ELR (cell line): ENCODE measurements around the gene ANKIB1.
A peak's percentile ranks its signal among the peaks of the same experiment; 100 is the strongest.

ENCODE experiments used
- DNase-seq: peaks from one replicate; pipeline ENCODE4 v3.0.0-alpha.2; 2015; ENCODE audit warnings: low read depth

ANKIB1 gene, protein sequence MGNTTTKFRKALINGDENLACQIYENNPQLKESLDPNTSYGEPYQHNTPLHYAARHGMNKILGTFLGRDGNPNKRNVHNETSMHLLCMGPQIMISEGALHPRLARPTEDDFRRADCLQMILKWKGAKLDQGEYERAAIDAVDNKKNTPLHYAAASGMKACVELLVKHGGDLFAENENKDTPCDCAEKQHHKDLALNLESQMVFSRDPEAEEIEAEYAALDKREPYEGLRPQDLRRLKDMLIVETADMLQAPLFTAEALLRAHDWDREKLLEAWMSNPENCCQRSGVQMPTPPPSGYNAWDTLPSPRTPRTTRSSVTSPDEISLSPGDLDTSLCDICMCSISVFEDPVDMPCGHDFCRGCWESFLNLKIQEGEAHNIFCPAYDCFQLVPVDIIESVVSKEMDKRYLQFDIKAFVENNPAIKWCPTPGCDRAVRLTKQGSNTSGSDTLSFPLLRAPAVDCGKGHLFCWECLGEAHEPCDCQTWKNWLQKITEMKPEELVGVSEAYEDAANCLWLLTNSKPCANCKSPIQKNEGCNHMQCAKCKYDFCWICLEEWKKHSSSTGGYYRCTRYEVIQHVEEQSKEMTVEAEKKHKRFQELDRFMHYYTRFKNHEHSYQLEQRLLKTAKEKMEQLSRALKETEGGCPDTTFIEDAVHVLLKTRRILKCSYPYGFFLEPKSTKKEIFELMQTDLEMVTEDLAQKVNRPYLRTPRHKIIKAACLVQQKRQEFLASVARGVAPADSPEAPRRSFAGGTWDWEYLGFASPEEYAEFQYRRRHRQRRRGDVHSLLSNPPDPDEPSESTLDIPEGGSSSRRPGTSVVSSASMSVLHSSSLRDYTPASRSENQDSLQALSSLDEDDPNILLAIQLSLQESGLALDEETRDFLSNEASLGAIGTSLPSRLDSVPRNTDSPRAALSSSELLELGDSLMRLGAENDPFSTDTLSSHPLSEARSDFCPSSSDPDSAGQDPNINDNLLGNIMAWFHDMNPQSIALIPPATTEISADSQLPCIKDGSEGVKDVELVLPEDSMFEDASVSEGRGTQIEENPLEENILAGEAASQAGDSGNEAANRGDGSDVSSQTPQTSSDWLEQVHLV

GRCh38 chr7:92245487-92246359 lies at the start of gene ANKIB1, which contains the start of gene KRIT1:
Gene ANKIB1, plus strand, starts transcription at chr7:92245974. Its CDS starts 49,005 bp downstream, at chr7:92294979.
Gene KRIT1, minus strand, starts transcription at chr7:92245914. Its CDS starts 3,779 bp downstream, at chr7:92242135.
- DNase-seq, result peak; percentile 86

- DNase-seq, result no peak
These were observed 45.0 kb upstream of the ANKIB1 start for GRCh38 chr7:92200791-92201190.

GRCh38 chr7:92205987-92206386 lies 39.8 kb upstream of the ANKIB1 start:
- DNase-seq, result no peak

GRCh38 chr7:92206672-92207071 lies 39.1 kb upstream of the ANKIB1 start:
- DNase-seq, result no peak

DNA sequence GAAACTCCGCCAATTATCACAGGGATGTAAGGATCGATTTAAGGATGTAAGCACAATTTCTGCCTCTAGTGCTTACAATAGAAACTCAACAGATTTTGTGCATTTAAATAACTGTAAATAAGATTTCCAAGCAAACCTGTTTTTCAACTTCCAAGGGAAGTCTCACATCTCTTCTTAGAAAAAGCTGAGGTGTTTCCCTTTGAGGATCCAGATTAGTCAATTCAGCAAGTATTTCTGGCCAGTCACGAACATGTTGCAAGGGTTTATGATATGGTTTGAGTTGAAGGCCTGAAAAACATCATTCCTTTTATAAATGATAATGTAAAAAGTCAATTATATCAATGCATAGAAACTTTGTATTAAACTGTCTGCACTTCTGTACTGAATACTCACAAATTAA lies 24.0 kb upstream of the ANKIB1 start:
- DNase-seq, result no peak

- DNase-seq, result no peak
These were observed 18.8 kb upstream of the ANKIB1 start for GRCh38 chr7:92226981-92227380.

GRCh38 chr7:92228100-92228499 lies 17.7 kb upstream of the ANKIB1 start:
- no peak for DNase-seq

DNA sequence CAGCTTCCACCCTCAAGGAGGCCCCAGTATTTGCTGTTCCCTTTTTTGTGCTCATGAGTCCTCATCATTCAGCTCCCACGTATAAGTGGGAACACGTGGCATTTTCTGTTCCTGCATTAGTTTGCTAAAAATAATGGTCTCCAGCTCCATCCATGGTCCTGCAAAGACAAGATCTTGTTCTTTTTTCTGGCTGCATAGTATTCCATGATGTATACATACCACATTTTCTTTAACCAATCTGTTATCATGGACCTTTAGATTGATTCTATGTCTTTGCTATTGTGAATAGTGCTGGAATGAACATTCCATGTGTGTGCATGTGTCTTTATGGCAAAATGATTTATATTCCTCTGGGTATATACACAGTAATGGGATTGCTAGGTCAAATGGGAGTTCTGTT lies 17.0 kb upstream of the ANKIB1 start:
- DNase-seq, result no peak

GRCh38 chr7:92230547-92230946 lies 15.2 kb upstream of the ANKIB1 start:
- no peak for DNase-seq

- DNase-seq, result no peak
These were observed 2.8 kb upstream of the ANKIB1 start for GRCh38 chr7:92242972-92243371.

- DNase-seq, result peak; percentile 8
These were observed 827 bp upstream of the ANKIB1 start for GRCh38 chr7:92244808-92245486.

GRCh38 chr7:92246360-92247101 lies 757 bp downstream of the ANKIB1 start:
- peak; percentile 39 for DNase-seq

DNA sequence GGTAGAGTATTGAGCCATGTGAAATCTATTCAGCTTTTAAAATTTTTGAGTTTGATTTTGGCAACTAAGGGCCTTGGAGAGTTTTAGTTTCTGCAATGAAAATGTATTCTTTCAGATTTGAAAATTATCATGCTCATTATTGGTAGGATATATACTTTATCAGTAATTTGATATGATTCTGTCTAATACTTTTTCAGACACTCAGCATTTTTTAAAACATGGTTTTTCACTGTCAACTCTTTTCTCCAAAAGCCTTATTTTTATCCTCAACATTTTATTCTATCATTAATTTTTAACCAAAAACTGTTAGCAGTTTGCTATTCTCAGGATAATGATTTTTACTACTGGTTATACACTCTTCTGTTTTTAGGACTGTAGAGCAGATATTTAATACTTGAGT lies 4.8 kb downstream of the ANKIB1 start:
- no peak for DNase-seq

DNA sequence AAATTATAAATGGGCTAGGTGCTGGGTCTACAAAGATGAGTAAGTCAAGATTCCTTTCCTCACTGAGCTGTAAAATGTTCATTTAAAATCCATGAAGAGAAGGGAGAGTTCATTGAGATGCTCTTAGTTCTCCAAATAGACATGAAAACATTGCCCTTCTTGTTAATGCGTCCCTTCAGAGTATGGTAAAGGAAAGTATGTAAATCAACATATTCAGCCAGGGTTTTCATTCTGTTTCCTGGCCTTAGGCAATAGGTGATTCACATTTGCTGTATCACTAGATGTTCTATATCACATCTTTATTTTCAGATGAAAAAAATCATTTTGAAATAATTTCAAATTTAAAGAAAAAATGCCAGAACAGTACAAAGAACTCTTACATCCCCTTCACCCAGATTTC lies 5.4 kb downstream of the ANKIB1 start:
- DNase-seq, result peak; percentile 40

GRCh38 chr7:92253251-92253650 lies 7.5 kb downstream of the ANKIB1 start:
- DNase-seq, result no peak

DNA sequence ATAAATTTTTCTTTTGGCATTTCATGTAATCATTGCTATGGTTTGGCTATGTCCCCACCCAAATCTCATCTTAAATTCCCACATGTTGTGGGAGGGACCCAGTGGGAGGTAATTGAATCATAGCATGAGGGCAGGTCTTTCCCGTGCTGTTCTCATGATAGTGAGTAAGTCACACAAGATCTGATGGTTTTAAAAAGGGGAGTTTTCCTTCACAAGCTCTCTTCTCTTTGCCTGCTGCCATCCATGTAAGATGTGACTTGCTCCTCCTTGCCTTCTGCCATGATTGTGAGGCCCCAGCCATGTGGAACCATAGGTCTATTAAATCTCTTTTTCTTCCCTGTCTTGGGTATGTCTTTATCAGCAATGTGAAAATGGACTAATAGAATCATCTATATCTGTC lies 9.0 kb downstream of the ANKIB1 start:
- DNase-seq, result peak; percentile 45

- DNase-seq, result peak; percentile 78
These were observed 9.5 kb downstream of the ANKIB1 start for GRCh38 chr7:92255308-92255707.

DNA sequence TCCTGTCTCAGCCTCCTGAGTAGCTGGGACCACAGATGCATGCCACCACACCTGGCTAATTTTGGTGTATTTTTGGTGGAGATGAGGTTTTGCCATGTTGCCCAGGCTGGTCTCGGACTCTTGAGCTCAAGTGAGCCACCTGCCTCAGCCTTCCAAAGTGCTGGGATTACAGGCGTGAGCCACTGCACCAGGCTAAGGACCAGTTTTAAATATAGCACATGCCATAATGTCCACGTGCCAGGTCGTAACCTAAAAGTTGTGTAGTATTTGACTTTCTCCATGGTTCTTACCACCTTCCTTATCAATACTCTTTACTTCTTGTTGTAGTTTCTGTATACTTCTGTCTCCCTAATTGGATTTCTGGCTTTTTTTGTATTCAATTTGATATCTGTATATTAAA lies 13.3 kb downstream of the ANKIB1 start:
- no peak for DNase-seq

DNA sequence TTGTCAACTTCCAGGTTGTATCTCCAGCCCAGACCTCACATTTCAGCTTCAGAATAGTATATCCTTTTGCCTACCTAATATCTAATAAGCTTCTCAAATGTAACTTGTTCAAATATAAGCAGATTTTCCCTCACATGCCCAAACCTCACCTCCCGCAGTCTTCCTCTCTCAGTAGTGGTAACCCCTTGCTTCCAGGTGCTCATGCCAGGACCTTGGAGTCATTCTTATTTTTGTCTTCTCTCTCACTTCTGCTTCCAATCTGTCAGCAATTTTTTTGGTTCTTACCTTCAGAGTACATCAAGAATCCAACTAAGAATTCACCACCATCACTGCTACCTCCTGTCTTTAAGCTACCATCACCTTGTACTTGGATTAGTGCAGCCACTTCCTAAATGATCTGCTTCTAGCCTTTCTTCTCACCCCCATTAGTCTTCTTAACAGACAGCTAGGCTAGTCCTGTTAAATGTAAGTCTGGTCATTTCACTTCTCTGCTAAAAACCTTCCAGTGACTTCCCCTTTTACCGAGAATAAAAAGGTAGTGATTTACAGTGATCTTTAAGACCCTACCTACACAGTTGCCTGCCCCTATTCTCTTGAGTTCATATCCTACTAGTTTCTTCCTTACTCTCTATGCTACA lies 14.0 kb downstream of the ANKIB1 start:
- DNase-seq, result no peak
